ENCODE results near the gene HOXD4. TPM values are rescaled to one million over a fixed set of nuclear protein-coding genes. Genes with fewer than 3 reads are reported as not detected.

Gene HOXD4
- polyA plus RNA-seq, 2 of the 4 experiments (the other 2 are of a cell fraction), result 0.27 to 0.87 TPM

DNA sequence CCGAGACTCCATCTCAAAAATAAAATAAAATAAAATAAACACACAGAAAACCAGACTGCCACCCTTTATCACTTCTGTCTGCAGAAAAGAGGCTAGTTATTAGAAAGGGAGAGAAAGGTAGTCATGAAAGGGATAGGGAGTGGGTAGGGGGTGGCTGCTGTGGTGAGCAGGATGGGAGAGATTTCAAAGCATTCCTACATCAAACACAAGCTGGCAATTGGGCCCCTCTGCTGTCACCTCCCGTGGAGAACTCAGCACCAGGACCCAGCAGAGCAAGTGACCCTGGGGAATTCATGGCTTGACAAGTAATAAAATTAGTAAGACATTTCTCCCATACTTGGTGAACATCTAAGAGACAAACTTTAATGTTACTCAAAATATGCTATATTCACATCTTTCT is 33.4 kb downstream of the HOXD4 start:
- H3K4me3 ChIP-seq, result no peak overlapping the region
- no peak overlapping the region for H3K27ac ChIP-seq
- H3K4me1 ChIP-seq, result 0 out of 3 replicates have a peak, but pooled peaks cover 5% of the 10 kb centered on the region
- FAIRE-seq (no peak), DNase-seq (ENCODE audit: low read depth in 1 of 2, low spot score in 1 of 2) (no peak), ATAC-seq (no peak)
- WGBS (ENCODE audit: missing lambda C conversion rate), result 42% methylated on average over 2 of the region's 2 CpGs
- CTCF ChIA-PET, result interaction anchor here (1.0 kb wide), 1 partner anchor 271 kb away, joined by 3 read pairs; no protein-coding TSS in a partner anchor
- TF ChIP-seq HMGXB4 (CRISPR knock-in tag; IDR thresholded peaks at IDR 0.05; ENCODE audit: borderline replicate concordance) (no peak), PHF8 (IDR thresholded peaks at IDR 0.05; ENCODE audit: borderline replicate concordance, low read depth) (no peak), GATA3 (IDR thresholded peaks at IDR 0.05; ENCODE audit: borderline replicate concordance) (no peak), KDM1A (IDR thresholded peaks at IDR 0.05; ENCODE audit: low read depth) (no peak), CTCF (IDR thresholded peaks at IDR 0.05) (no peak), EHF (CRISPR knock-in tag; IDR thresholded peaks at IDR 0.05) (no peak), CBX8 (IDR thresholded peaks at IDR 0.05) (no peak), MAZ (IDR thresholded peaks at IDR 0.05; ENCODE audit: borderline replicate concordance, low read depth, low read length) (no peak), CHD2 (IDR thresholded peaks at IDR 0.05; ENCODE audit: low read length, partially characterized antibody) (no peak), BHLHE40 (IDR thresholded peaks at IDR 0.05; ENCODE audit: low read depth, low read length) (no peak), ELK1 (IDR thresholded peaks at IDR 0.05; ENCODE audit: low read depth, low read length) (no peak), HOXB5 (CRISPR knock-in tag; IDR thresholded peaks at IDR 0.05) (no peak), CEBPB (IDR thresholded peaks at IDR 0.05) (no peak), BCL3 (IDR thresholded peaks at IDR 0.05) (no peak), SMC3 (IDR thresholded peaks at IDR 0.05) (no peak), HOXA7 (CRISPR knock-in tag; IDR thresholded peaks at IDR 0.05) (no peak), MAX (IDR thresholded peaks at IDR 0.05) (no peak)
- TF ChIP-seq, protein P1, sequence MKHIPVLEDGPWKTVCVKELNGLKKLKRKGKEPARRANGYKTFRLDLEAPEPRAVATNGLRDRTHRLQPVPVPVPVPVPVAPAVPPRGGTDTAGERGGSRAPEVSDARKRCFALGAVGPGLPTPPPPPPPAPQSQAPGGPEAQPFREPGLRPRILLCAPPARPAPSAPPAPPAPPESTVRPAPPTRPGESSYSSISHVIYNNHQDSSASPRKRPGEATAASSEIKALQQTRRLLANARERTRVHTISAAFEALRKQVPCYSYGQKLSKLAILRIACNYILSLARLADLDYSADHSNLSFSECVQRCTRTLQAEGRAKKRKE (CRISPR knock-in tag; IDR thresholded peaks at IDR 0.05; ENCODE audit: low read depth), result no peak
- POLR2A ChIA-PET, result no interaction called here
- H3K4me2 ChIP-seq, result no peak overlapping the region
- H3K9me3 ChIP-seq, result no peaks in the 10 kb centered on the region

DNA sequence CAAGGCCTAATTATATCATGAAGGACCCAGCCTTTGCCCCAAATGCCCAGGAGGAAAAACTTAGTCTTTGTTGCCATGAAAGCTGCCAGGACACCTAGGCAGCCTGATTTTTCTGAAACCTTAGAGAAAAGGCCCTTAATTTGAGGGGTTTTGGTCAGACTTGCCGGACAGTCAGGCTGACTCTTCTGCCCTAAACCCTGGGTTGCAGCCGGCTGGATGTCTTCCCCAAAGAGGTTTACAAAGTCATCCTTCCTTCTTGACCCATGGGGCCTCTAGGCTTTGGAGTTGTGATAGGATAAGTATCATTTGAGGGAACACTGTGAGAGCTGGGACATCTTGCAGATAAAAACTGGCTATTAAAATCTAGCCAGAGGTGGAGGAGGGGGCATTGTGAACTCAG is 34.7 kb downstream of the HOXD4 start:
- ChIA-PET POLR2A (no interaction called here), CTCF (interaction anchor here (0.9 to 1.4 kb wide), 4 partner anchors 10 to 962 kb away, joined by 3 to 8 read pairs (median 3); no protein-coding TSS in a partner anchor)
- H3K4me3 ChIP-seq, result no peak overlapping the region
- TF ChIP-seq BCL3 (IDR thresholded peaks at IDR 0.05), result no peak
- no peak for TF ChIP-seq POLR2AphosphoS2 (conservative IDR thresholded peaks at IDR 0.05; ENCODE audit: low read length)
- no peak for TF ChIP-seq ELK1 (IDR thresholded peaks at IDR 0.05; ENCODE audit: low read depth, low read length)
- H3K27ac ChIP-seq, result no peak overlapping the region
- no peak for DNase-seq (ENCODE audit: low read depth in 1 of 2, low spot score in 1 of 2)
- H3K4me1 ChIP-seq, result 0 out of 3 replicates have a peak, but pooled peaks cover 5% of the 10 kb centered on the region
- WGBS (ENCODE audit: missing lambda C conversion rate), result 92% methylated on average over 2 of the region's 2 CpGs
- no peak for ATAC-seq
- FAIRE-seq, result no peak
- no peaks in the 10 kb centered on the region for H3K9me3 ChIP-seq
- H3K4me2 ChIP-seq, result no peak overlapping the region
